HepG2 (cell line): ENCODE measurements around the gene PAM16. TPM values are rescaled to one million over a fixed set of nuclear protein-coding genes. Genes with fewer than 3 reads are reported as not detected.

Source experiments
- HINFP ChIP-seq: sonication (generic); formaldehyde crosslinking; IDR thresholded peaks from 2 replicates; pipeline ENCODE4 v1.4.0; 2020; ENCODE audit warnings: low read depth, mild to moderate bottlenecking, missing genetic modification reagents
- HNRNPUL1 ChIP-seq: fragments of 200-400 bp; formaldehyde crosslinking; IDR thresholded peaks from 2 replicates; pipeline ENCODE4 v1.6.1; 2017; ENCODE audit warnings: low read depth, mild to moderate bottlenecking, low read length, moderate library complexity
- HOMEZ ChIP-seq: IDR thresholded peaks from 2 replicates; pipeline ENCODE4 v1.6.1; 2016; ENCODE audit warnings: low read depth
- KAT8 ChIP-seq: IDR thresholded peaks from 2 replicates; pipeline ENCODE4 v1.6.1; 2016; ENCODE audit warnings: missing genetic modification reagents, missing compliant biosample characterization
- KDM3A ChIP-seq: IDR thresholded peaks from 2 replicates; pipeline ENCODE4 v1.6.1; 2018; ENCODE audit warnings: low read depth, missing compliant biosample characterization
- KDM5B ChIP-seq: sonication (generic); formaldehyde crosslinking; IDR thresholded peaks from 2 replicates; pipeline ENCODE4 v1.4.0; 2020; ENCODE audit warnings: missing genetic modification reagents, mild to moderate bottlenecking, borderline replicate concordance
- KLF12 ChIP-seq: sonication (generic); formaldehyde crosslinking; IDR thresholded peaks from 2 replicates; pipeline ENCODE4 v1.4.0; 2020; ENCODE audit warnings: missing genetic modification reagents, borderline replicate concordance
- MYNN ChIP-seq: sonication (generic); formaldehyde crosslinking; IDR thresholded peaks from 2 replicates; pipeline ENCODE4 v1.4.0; 2020; ENCODE audit warnings: mild to moderate bottlenecking, low read depth, missing genetic modification reagents
- NR2F1 ChIP-seq, 2 experiments: fragments of 450-650 bp in 1 of 2; formaldehyde crosslinking in 1 of 2; IDR thresholded peaks; 2 replicates each; pipeline versions ENCODE4 v1.5.0 to v1.6.1; 2016 to 2020; ENCODE audit warnings: mild to moderate bottlenecking in 1 of 2, missing compliant biosample characterization in 1 of 2, missing genetic modification reagents in 1 of 2, moderate library complexity in 1 of 2
- RBM39 ChIP-seq: fragments of 200-400 bp; formaldehyde crosslinking; IDR thresholded peaks from one replicate; pipeline ENCODE4 v1.6.1; 2018; ENCODE audit warnings: antibody characterized with exemption, mild to moderate bottlenecking, low read depth, low read length; ENCODE audit not compliant: poor library complexity, severe bottlenecking
- SAFB2 ChIP-seq: sonication (generic); formaldehyde crosslinking; IDR thresholded peaks from 2 replicates; pipeline ENCODE4 v1.5.1; 2020; ENCODE audit warnings: missing genetic modification reagents, low read depth, mild to moderate bottlenecking, borderline replicate concordance
- SMAD9 ChIP-seq: sonication (generic); formaldehyde crosslinking; IDR thresholded peaks from 2 replicates; pipeline ENCODE4 v1.5.1; 2020; ENCODE audit warnings: mild to moderate bottlenecking, missing genetic modification reagents
- SMC3 ChIP-seq: IDR thresholded peaks from 2 replicates; pipeline ENCODE4 v1.6.1; 2011; ENCODE audit warnings: low read length, improper control_type of control experiment
- ZNF121 ChIP-seq: sonication (generic); formaldehyde crosslinking; IDR thresholded peaks from 2 replicates; pipeline ENCODE4 v1.5.0; 2020; ENCODE audit warnings: mild to moderate bottlenecking, missing genetic modification reagents
- ZNF574 ChIP-seq: sonication (generic); formaldehyde crosslinking; IDR thresholded peaks from 2 replicates; pipeline ENCODE4 v1.4.0; 2020; ENCODE audit warnings: missing genetic modification reagents
- ZNF768 ChIP-seq: sonication (generic); formaldehyde crosslinking; IDR thresholded peaks from 2 replicates; pipeline ENCODE4 v1.4.0; 2020; ENCODE audit warnings: missing genetic modification reagents
- ZNF839 ChIP-seq: sonication (generic); formaldehyde crosslinking; IDR thresholded peaks from 2 replicates; pipeline ENCODE4 v1.4.0; 2020; ENCODE audit warnings: missing genetic modification reagents, mild to moderate bottlenecking, borderline replicate concordance
- ZSCAN21 ChIP-seq: sonication (generic); formaldehyde crosslinking; IDR thresholded peaks from 2 replicates; pipeline ENCODE4 v1.8.0; 2022; ENCODE audit warnings: mild to moderate bottlenecking, missing genetic modification reagents, moderate library complexity, borderline replicate concordance
- polyA plus RNA-seq, 8 experiments: library from polyadenylated mRNA; depleted of rRNA in 3 of 8; stranded (reverse) in 7 of 8; unstranded in 1 of 8; fragments of >200 nt; fragmentation: Illumina TruSeq in 4 of 8; extraction: Trizol in 4 of 8; gene quantifications; 2 replicates each; pipeline versions ENCODE4 v1.2.1 to v1.2.3, GENCODE V29; 2011 to 2016; ENCODE audit warnings: low read depth in 4 of 8, missing spikeins in 1 of 8, mixed read lengths in 1 of 8; ENCODE audit not compliant: insufficient read depth in 1 of 8
- total RNA-seq, 5 experiments: library from RNA; depleted of rRNA; stranded (reverse); fragments of >200 nt; fragmentation: Illumina TruSeq; extraction: Trizol; gene quantifications; 2 replicates each; pipeline ENCODE4 v1.2.3, GENCODE V29; 2016; ENCODE audit warnings: low read depth in 1 of 5
- TF ChIP-seq, protein P1 (sequence below): IDR thresholded peaks from 2 replicates; pipeline ENCODE4 v1.6.1; 2016
- TF ChIP-seq, protein P2 (sequence below): IDR thresholded peaks from 2 replicates; pipeline ENCODE4 v1.6.1; 2018; ENCODE audit warnings: missing genetic modification reagents

Gene PAM16
- total and polyA plus RNA-seq, 2 of the 13 experiments (the other 11 are each of a cell fraction or from before 2014, with no cell fraction given) = 51.5 to 51.8 TPM

DNA sequence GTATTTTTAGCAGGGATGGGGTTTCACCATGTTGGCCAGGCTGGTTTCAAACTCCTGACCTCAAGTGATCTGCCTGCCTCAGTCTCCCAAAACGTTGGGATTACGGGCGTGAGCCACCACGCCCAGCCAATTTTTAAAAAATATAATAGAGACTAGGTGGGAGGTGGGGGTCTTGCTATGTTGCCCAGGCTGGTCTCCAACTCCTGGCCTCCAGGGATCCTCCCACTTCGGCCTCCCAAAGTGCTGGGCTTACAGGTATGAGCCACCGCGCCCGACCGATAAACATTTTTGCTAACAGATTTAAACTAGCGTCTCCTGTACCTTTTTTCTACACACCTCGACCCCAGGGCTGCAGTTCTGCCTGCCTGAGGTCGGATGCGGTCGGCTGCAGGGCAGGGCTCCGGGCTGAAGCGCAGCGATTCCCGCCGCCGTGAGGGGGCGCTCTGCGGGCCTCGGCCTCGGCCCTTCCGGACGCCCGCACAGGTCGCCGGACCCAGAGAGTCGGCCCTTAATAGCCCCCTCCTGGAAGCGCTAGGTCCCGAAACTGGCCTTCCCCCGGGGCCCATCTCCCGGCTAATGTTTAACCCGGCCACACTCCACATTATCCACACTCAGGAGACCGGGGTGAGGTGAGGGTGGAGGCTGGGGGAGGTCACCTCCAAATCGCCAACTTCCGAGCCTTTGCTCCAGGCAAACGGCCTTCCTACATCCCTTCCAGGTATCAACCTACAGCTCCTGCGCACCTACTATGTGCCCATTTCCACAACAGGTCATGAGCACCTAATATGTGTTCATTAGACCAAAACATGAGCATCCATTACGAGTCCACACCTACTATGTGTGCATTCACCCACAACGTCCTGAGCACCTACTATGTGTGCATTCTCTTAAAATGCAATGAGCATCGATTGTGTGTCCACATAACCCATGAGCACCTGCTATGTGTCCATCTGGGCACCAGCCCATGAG is 37.3 kb downstream of the PAM16 start (continued):
- TF ChIP-seq HINFP (CRISPR knock-in tag) = 0 out of 2 replicates have a peak, but pooled peaks have one; percentile 33
- peak; percentile 80; the same call in 1 of the 2 replicates for TF ChIP-seq HNRNPUL1
- 0 out of 2 replicates have a peak, but pooled peaks have one; percentile 36 for TF ChIP-seq SAFB2
- no peak for TF ChIP-seq ZNF839 (CRISPR knock-in tag)
- TF ChIP-seq KDM3A (CRISPR knock-in tag) = peak; percentile 51; the same call in 1 of the 2 replicates
- 0 out of 4 replicates have a peak, but pooled peaks have one; percentile 22 to 47 for TF ChIP-seq NR2F1 (CRISPR knock-in tag; IDR thresholded peaks at IDR 0.05)
- TF ChIP-seq HOMEZ (CRISPR knock-in tag) = peak; percentile 89; the same call in 1 of the 2 replicates
- TF ChIP-seq, protein P1, sequence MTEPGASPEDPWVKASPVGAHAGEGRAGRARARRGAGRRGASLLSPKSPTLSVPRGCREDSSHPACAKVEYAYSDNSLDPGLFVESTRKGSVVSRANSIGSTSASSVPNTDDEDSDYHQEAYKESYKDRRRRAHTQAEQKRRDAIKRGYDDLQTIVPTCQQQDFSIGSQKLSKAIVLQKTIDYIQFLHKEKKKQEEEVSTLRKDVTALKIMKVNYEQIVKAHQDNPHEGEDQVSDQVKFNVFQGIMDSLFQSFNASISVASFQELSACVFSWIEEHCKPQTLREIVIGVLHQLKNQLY (CRISPR knock-in tag) = no peak
- no peak for TF ChIP-seq KLF12
- TF ChIP-seq KDM5B (CRISPR knock-in tag) = 0 out of 2 replicates have a peak, but pooled peaks have one; percentile 43
- peak; percentile 31; the same call in 1 of the 2 replicates for TF ChIP-seq ZSCAN21 (CRISPR knock-in tag)
- TF ChIP-seq SMC3 = peak; percentile 20; the same call in 1 of the 2 replicates
- 0 out of 2 replicates have a peak, but pooled peaks have one; percentile 48 for TF ChIP-seq KAT8 (CRISPR knock-in tag)
- TF ChIP-seq ZNF121 (CRISPR knock-in tag) = peak; percentile 94
- peak; percentile 64; the same call in 1 of the 2 replicates for TF ChIP-seq ZNF768 (CRISPR knock-in tag)
- no peak for TF ChIP-seq MYNN (CRISPR knock-in tag)
- no peak for TF ChIP-seq SMAD9 (CRISPR knock-in tag)
- TF ChIP-seq ZNF574 (CRISPR knock-in tag) = peak; percentile 80
- TF ChIP-seq, protein P2, sequence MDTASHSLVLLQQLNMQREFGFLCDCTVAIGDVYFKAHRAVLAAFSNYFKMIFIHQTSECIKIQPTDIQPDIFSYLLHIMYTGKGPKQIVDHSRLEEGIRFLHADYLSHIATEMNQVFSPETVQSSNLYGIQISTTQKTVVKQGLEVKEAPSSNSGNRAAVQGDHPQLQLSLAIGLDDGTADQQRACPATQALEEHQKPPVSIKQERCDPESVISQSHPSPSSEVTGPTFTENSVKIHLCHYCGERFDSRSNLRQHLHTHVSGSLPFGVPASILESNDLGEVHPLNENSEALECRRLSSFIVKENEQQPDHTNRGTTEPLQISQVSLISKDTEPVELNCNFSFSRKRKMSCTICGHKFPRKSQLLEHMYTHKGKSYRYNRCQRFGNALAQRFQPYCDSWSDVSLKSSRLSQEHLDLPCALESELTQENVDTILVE = peak; percentile 34; the same call in 1 of the 2 replicates
- TF ChIP-seq RBM39 = peak; percentile 61
